BE2C (cell line): ENCODE data around the gene THADA.

Source experiments
- DNase-seq: peaks from one replicate; pipeline ENCODE4 v3.0.0-alpha.2; 2020
- H3K27me3 ChIP-seq: fragments of 250-450 bp; sonication (Bioruptor Pico); 2 replicates; pipeline ENCODE4 v1.5.1; 2020; ENCODE audit warnings: mild to moderate bottlenecking
- H3K36me3 ChIP-seq: fragments of 250-450 bp; sonication (Bioruptor Pico); 2 replicates; pipeline ENCODE4 v1.5.1; 2020; ENCODE audit warnings: mild to moderate bottlenecking
- H3K4me1 ChIP-seq: fragments of 250-450 bp; sonication (Bioruptor Pico); 2 replicates; pipeline ENCODE4 v1.5.1; 2020
- H3K4me3 ChIP-seq: 2 replicates; pipeline ENCODE4 v1.5.1; 2011; ENCODE audit warnings: low read depth, low read length
- H3K9me3 ChIP-seq: fragments of 250-450 bp; sonication (Bioruptor Pico); 2 replicates; pipeline ENCODE4 v1.5.1; 2020
- TF ChIP-seq, protein P1 (sequence below): IDR thresholded peaks from 2 replicates; pipeline ENCODE4 v1.5.1; 2012; ENCODE audit warnings: mild to moderate bottlenecking, low read depth, low read length

The THADA gene

DNA sequence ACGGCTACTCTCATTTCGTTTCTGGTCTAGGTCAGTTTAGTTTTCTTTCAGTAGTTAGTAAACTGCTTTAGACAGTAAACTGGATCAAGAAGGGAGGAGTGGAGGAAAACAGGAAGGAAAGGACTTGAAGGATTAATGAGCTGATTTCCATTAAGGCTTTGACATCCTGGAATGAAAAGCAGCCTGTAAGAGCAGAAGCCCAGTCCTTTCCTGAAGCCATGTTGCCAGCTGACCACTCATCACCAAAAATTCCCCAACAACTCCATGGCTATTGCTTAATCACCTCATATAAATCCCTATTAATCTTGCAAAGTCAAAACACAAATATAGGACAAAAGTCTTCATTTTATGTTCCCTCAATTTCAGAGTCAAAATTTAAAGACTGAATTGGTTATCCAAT lies 255.8 kb downstream of the THADA start:
- TF ChIP-seq, protein P1, sequence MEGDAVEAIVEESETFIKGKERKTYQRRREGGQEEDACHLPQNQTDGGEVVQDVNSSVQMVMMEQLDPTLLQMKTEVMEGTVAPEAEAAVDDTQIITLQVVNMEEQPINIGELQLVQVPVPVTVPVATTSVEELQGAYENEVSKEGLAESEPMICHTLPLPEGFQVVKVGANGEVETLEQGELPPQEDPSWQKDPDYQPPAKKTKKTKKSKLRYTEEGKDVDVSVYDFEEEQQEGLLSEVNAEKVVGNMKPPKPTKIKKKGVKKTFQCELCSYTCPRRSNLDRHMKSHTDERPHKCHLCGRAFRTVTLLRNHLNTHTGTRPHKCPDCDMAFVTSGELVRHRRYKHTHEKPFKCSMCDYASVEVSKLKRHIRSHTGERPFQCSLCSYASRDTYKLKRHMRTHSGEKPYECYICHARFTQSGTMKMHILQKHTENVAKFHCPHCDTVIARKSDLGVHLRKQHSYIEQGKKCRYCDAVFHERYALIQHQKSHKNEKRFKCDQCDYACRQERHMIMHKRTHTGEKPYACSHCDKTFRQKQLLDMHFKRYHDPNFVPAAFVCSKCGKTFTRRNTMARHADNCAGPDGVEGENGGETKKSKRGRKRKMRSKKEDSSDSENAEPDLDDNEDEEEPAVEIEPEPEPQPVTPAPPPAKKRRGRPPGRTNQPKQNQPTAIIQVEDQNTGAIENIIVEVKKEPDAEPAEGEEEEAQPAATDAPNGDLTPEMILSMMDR = no peak
- Histone ChIP-seq H3K4me3 (no peak overlapping the region), H3K27me3 (no peaks in the 10 kb centered on the region), H3K4me1 (peaks cover 21% of the 10 kb centered on the region), H3K9me3 (no peaks in the 10 kb centered on the region; the same call in 1 of the 2 replicates), H3K36me3 (peaks cover 9% of the 10 kb centered on the region)
- no peak for DNase-seq

DNA sequence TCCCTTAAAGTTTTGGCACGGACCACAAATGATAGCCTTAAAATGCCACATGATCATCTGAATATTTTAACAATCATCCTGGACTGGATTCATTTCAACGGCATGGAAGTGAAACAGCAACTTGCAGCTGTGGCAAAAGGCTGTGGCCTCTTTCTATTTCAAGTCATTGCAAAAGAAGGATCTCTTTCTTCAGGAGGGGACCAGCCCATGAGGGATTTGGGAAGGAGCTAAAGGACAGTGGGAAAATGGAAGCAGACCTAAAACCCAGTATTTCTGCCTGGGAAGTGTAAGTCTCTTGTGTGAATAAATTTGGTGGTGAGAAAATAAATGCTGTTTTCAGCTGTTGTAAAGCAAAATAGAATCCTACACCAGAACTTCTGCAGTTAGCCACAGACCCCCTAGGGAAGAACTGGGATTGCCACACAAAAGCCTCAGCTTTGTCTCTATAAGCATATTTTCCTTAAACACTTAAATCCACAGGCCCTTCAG lies 262.1 kb downstream of the THADA start:
- no peaks in the 10 kb centered on the region; the same call in 1 of the 2 replicates for H3K9me3 ChIP-seq
- TF ChIP-seq, protein P1 = no peak
- no peak for DNase-seq

DNA sequence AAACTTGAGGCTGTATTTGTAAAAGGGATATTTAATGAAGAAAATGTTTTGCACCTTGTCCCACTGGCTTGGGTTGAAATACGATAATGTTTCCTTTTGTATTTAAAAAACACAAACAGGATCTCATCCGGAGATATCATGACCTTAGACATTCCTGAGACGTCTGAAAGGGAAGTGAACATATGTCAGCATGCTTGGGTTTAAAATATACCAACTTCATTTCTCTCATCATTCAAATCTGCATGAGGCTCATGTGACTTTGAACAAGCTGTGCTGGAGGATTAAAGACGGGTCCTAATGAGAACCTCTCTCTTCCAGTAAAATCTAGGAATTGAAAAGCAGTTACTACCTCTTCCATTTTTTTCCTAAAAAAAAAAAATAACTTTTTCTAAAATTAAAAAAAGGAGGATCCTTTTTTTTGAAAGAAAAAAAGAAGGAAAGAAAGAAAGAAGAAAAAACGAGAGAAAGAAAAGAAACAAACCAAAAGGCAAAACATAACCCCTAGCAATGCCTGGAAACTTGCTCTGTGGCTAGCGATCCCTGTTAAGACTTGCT lies 262.7 kb downstream of the THADA start:
- Histone ChIP-seq H3K4me3 (no peak overlapping the region), H3K36me3 (peaks cover 4% of the 10 kb centered on the region; the same call in 1 of the 2 replicates), H3K9me3 (no peaks in the 10 kb centered on the region), H3K4me1 (peaks cover 31% of the 10 kb centered on the region), H3K27me3 (no peaks in the 10 kb centered on the region)
- TF ChIP-seq, protein P1 = no peak
- no peak for DNase-seq

More for the DNA sequence above, 262.1 kb downstream of the THADA start:
- Histone ChIP-seq H3K36me3 (peaks cover 4% of the 10 kb centered on the region; the same call in 1 of the 2 replicates), H3K4me1 (peaks cover 27% of the 10 kb centered on the region), H3K27me3 (no peaks in the 10 kb centered on the region), H3K4me3 (no peak overlapping the region)

DNA sequence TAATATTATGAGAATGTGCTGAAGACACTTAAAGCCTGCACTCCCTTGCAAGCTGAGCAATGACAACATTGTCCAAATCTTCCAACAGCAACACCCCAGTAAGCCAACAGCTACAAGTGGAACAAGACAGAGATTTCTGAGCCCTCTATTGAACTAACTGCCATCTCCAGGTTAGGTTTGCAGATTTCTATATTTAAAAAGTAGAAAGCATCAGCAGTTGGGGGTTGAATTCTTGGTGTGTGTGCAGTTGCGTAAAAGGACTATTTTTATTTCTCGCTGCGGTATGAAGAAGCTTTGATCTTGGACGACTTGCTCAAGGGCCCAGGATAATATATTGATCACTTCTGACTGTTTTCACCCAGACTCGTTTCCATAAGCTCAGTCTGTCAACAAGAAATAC lies 263.2 kb downstream of the THADA start:
- H3K27me3 ChIP-seq = no peaks in the 10 kb centered on the region
- H3K9me3 ChIP-seq = no peaks in the 10 kb centered on the region
- no peak overlapping the region for H3K4me3 ChIP-seq
- peaks cover 4% of the 10 kb centered on the region; the same call in 1 of the 2 replicates for H3K36me3 ChIP-seq
- no peak for DNase-seq
- TF ChIP-seq, protein P1 = no peak
- H3K4me1 ChIP-seq = peaks cover 36% of the 10 kb centered on the region

DNA sequence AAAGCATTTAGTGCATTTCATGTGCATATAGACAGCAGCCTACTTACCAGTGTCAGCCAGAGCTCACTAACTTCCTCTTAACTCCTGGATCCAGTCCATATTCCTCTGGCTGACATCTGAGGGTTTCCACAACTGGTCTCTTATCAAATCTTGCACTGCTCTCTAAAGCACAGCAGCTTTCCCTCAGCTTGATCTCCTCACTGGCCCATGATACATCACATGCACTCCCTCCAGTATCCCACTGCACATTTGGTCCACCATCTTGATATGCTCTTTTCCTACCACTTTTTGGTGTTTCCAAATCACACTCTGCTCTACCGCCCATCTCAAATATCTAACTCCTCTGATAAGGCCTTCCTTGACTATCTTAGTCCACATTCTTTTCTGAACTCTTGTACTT lies 264.4 kb downstream of the THADA start:
- TF ChIP-seq, protein P1 = no peak
- H3K27me3 ChIP-seq = no peaks in the 10 kb centered on the region
- H3K36me3 ChIP-seq = peaks cover 4% of the 10 kb centered on the region; the same call in 1 of the 2 replicates
- no peaks in the 10 kb centered on the region for H3K9me3 ChIP-seq
- H3K4me3 ChIP-seq = no peak overlapping the region
- DNase-seq = peak; percentile 50
- peaks cover 47% of the 10 kb centered on the region for H3K4me1 ChIP-seq

DNA sequence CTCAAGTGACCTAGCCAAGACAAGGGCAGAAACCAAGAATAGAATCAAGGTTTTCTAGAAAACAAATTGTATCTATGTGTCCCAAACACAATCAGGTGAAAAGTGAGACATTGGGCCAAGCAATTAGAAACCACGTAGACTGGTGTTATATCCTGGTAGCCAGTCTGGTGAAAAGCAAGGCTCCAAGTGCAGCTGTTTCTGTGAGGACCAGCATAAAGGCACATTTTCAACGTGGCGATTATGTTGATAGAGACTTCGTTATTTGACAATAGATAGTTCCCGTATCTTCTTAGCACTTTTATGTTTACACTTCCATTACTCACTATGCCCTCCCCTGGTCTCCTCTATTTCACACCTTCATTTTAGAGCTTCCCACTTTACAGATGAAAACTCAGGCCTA lies 266.2 kb downstream of the THADA start:
- no peak for DNase-seq
- TF ChIP-seq, protein P1 = no peak
- Histone ChIP-seq H3K4me3 (no peak overlapping the region), H3K9me3 (no peaks in the 10 kb centered on the region), H3K4me1 (peaks cover 54% of the 10 kb centered on the region), H3K36me3 (peaks cover 4% of the 10 kb centered on the region; the same call in 1 of the 2 replicates), H3K27me3 (no peaks in the 10 kb centered on the region)
